ENCODE results near the gene CALCR. TPM values are rescaled to one million over a fixed set of nuclear protein-coding genes. Genes with fewer than 3 reads are reported as not detected.

CALCR gene
- total and polyA plus RNA-seq, 2 experiments from 2014 or later, result not detected

DNA sequence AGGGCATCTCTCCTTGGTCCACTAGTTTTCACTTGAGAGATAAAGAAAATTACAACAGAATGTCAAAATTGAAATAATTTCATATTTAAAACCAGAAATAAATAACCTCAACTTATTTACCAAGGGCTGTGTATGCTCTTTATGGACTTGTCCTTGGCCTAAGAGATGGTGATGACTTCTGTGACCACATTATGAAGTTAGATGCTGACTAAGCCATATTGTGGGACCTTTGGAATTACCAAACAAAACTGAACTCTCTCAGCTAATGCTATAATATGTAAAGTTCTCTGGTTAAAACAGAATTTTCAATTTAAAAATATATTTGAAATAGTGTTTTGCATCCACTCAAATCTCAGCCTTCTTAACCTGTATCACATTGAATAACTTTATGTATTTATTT, 38.9 kb downstream of the CALCR start:
- TF ChIP-seq EZH2 (IDR thresholded peaks at IDR 0.05; ENCODE audit: insufficient read depth, poor library complexity, severe bottlenecking) (no peak), EZH2phosphoT487 (IDR thresholded peaks at IDR 0.05; ENCODE audit: insufficient read depth, low read depth) (no peak)
- no peak overlapping the region for H2AFZ ChIP-seq
- in situ Hi-C loops (cut with MboI), result no loop called here

DNA sequence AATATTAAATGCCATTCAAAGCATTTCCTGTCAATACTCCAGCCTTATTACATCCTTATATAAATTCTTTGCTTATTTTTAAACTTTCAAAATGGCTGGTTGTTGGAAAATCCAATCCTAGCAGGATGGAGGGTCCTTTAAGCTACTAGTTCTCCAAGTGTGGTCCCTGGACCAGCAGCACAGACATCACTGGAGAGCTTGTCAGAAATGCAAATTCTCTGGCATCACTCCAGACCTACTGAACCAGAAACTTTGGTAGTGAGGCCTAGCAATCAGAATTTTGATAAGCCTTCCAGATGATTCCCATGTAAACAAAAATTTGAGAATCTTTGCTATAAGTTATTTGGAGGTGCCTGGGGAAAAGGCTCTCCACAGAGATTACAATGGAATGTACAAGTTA, 43.8 kb downstream of the CALCR start:
- no peaks in the 10 kb centered on the region for H3K9me3 ChIP-seq (ENCODE audit: low read depth)
- H3K27me3 ChIP-seq (replicated peaks; ENCODE audit: insufficient read depth), result no peaks in the 10 kb centered on the region
- no peak overlapping the region for H3K4me3 ChIP-seq
- TF ChIP-seq EZH2 (IDR thresholded peaks at IDR 0.05; ENCODE audit: insufficient read depth, poor library complexity, severe bottlenecking) (no peak), EZH2phosphoT487 (IDR thresholded peaks at IDR 0.05; ENCODE audit: insufficient read depth, low read depth) (no peak)
- no peaks in the 10 kb centered on the region for H4K20me1 ChIP-seq (ENCODE audit: insufficient read depth)
- H3K27ac ChIP-seq, result no peak overlapping the region
- H3K9me2 ChIP-seq (ENCODE audit: insufficient read depth), result no peaks in the 10 kb centered on the region
- in situ Hi-C loops (cut with MboI), result no loop called here
- no peak overlapping the region for H3K9ac ChIP-seq
- no peaks in the 10 kb centered on the region for H3F3A ChIP-seq (ENCODE audit: insufficient read depth)
- H3K79me2 ChIP-seq (ENCODE audit: insufficient read depth), result no peaks in the 10 kb centered on the region
- DNase-seq, result no peak
- no peaks in the 10 kb centered on the region for H3K4me1 ChIP-seq (ENCODE audit: insufficient read depth)
- H2AFZ ChIP-seq, result no peak overlapping the region
- H3K36me3 ChIP-seq (ENCODE audit: low read depth), result no peaks in the 10 kb centered on the region
- H3K4me2 ChIP-seq (ENCODE audit: unreplicated experiment), result no peak overlapping the region

More for the DNA sequence above, 38.9 kb downstream of the CALCR start:
- no peaks in the 10 kb centered on the region for H3K9me2 ChIP-seq (ENCODE audit: insufficient read depth)
- H3F3A ChIP-seq (ENCODE audit: insufficient read depth), result no peaks in the 10 kb centered on the region
- H4K20me1 ChIP-seq (ENCODE audit: insufficient read depth), result no peaks in the 10 kb centered on the region
- no peak overlapping the region for H3K27ac ChIP-seq
- H3K27me3 ChIP-seq (replicated peaks; ENCODE audit: insufficient read depth), result no peaks in the 10 kb centered on the region
- H3K9ac ChIP-seq, result no peak overlapping the region
- DNase-seq, result no peak
- no peak overlapping the region for H3K4me3 ChIP-seq
- H3K36me3 ChIP-seq (ENCODE audit: low read depth), result no peaks in the 10 kb centered on the region
- H3K4me2 ChIP-seq (ENCODE audit: unreplicated experiment), result no peak overlapping the region
- H3K4me1 ChIP-seq (ENCODE audit: insufficient read depth), result no peaks in the 10 kb centered on the region
- no peaks in the 10 kb centered on the region for H3K9me3 ChIP-seq (ENCODE audit: low read depth)
- no peaks in the 10 kb centered on the region for H3K79me2 ChIP-seq (ENCODE audit: insufficient read depth)

DNA sequence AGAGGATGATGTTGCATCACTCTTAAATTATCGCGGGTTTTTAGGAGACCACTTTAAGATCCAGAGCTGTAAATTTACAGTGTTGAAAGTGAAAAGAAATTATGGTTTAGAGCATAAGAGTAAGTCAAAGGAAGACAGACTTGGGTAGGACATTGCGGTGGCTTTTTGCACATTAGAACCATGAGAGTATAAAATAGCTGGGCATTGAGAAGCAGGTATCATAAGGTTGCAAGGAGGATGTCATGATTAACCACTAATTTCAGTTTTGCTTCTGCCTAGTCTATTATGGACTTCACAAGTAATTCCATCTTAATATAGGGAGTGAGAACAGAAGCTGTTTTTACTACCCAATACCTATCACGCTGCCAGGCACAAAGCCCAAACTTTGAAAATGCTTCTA, 57.7 kb downstream of the CALCR start:
- Histone ChIP-seq H2AFZ (no peak overlapping the region), H3K9me3 (ENCODE audit: low read depth) (no peaks in the 10 kb centered on the region), H3K4me3 (no peak overlapping the region), H3K9ac (no peak overlapping the region), H3K4me2 (ENCODE audit: unreplicated experiment) (no peak overlapping the region), H3K79me2 (ENCODE audit: insufficient read depth) (no peaks in the 10 kb centered on the region), H3K4me1 (ENCODE audit: insufficient read depth) (no peaks in the 10 kb centered on the region), H3F3A (ENCODE audit: insufficient read depth) (no peaks in the 10 kb centered on the region), H3K36me3 (ENCODE audit: low read depth) (no peaks in the 10 kb centered on the region), H3K27ac (no peak overlapping the region), H3K9me2 (ENCODE audit: insufficient read depth) (no peaks in the 10 kb centered on the region), H3K27me3 (replicated peaks; ENCODE audit: insufficient read depth) (no peaks in the 10 kb centered on the region), H4K20me1 (ENCODE audit: insufficient read depth) (no peaks in the 10 kb centered on the region)
- TF ChIP-seq EZH2phosphoT487 (IDR thresholded peaks at IDR 0.05; ENCODE audit: insufficient read depth, low read depth) (no peak), EZH2 (IDR thresholded peaks at IDR 0.05; ENCODE audit: insufficient read depth, poor library complexity, severe bottlenecking) (no peak)
- no peak for DNase-seq
- WGBS, 2 experiments (ENCODE audit: low coverage in 1 of 2, low lambda C conversion rate in 2 of 2, missing lambda C conversion rate in 2 of 2), result 57 to 58% methylated on average over 4 of the region's 4 CpGs
- in situ Hi-C loops (cut with MboI), result no loop called here

DNA sequence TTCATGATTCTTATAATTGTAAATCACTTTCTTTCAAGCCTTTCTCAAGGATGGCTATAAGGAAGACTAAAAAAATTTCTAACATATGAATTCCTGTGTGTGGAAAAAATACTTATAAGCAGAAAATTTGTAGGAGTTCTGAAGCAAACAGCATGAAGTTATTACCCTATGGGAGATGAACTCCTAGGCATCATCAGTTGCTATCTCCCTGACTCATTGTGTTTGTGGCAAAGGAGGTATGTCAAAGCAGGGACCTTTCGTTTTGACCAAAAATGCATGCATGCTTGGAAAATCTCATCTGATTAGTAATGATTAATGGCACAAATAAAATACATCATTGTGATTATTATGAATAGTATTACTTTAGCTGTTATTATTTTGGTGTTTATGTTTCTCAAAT, 59.4 kb downstream of the CALCR start:
- no peaks in the 10 kb centered on the region for H3K27me3 ChIP-seq (replicated peaks; ENCODE audit: insufficient read depth)
- no peak overlapping the region for H3K9ac ChIP-seq
- H3K9me3 ChIP-seq (ENCODE audit: low read depth), result no peaks in the 10 kb centered on the region
- no peaks in the 10 kb centered on the region for H4K20me1 ChIP-seq (ENCODE audit: insufficient read depth)
- TF ChIP-seq EZH2 (IDR thresholded peaks at IDR 0.05; ENCODE audit: insufficient read depth, poor library complexity, severe bottlenecking), result no peak
- H3F3A ChIP-seq (ENCODE audit: insufficient read depth), result no peaks in the 10 kb centered on the region
- no peak overlapping the region for H3K4me3 ChIP-seq
- peak; percentile 16 for DNase-seq
- in situ Hi-C loops (cut with MboI), result no loop called here
- no peak overlapping the region for H2AFZ ChIP-seq
- H3K4me1 ChIP-seq (ENCODE audit: insufficient read depth), result no peaks in the 10 kb centered on the region
- H3K27ac ChIP-seq, result no peak overlapping the region
- WGBS, 2 experiments (ENCODE audit: low coverage in 1 of 2, low lambda C conversion rate in 2 of 2, missing lambda C conversion rate in 2 of 2), result 42 to 45% methylated on average over 1 of the region's 1 CpG
- no peaks in the 10 kb centered on the region for H3K36me3 ChIP-seq (ENCODE audit: low read depth)
- no peaks in the 10 kb centered on the region for H3K9me2 ChIP-seq (ENCODE audit: insufficient read depth)
- H3K79me2 ChIP-seq (ENCODE audit: insufficient read depth), result no peaks in the 10 kb centered on the region
- H3K4me2 ChIP-seq (ENCODE audit: unreplicated experiment), result no peak overlapping the region

DNA sequence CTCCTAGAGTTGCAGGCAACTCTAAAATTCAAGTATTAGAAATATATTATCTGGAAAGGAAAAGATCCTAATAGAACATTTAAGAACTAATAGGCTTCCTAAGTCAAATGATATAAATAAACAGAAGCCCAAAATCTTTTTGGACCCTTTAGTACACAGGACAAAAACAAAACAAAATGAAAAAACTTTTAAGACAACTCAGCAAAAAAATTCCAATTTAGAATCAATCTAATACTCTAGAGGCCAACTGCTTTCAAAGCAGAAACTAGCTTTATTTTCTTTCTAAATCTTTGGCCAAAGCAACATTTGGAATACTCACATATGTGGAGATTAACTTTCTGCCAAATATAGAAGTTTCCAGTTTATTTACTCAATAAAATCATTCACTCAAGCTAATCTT, 65.2 kb downstream of the CALCR start:
- Histone ChIP-seq H3F3A (ENCODE audit: insufficient read depth) (no peaks in the 10 kb centered on the region), H2AFZ (no peak overlapping the region), H3K27me3 (replicated peaks; ENCODE audit: insufficient read depth) (no peaks in the 10 kb centered on the region), H3K9me3 (ENCODE audit: low read depth) (no peaks in the 10 kb centered on the region), H3K4me3 (no peak overlapping the region), H3K27ac (no peak overlapping the region), H3K9me2 (ENCODE audit: insufficient read depth) (no peaks in the 10 kb centered on the region), H3K36me3 (ENCODE audit: low read depth) (no peaks in the 10 kb centered on the region), H3K4me2 (ENCODE audit: unreplicated experiment) (no peak overlapping the region), H3K79me2 (ENCODE audit: insufficient read depth) (no peaks in the 10 kb centered on the region), H3K4me1 (ENCODE audit: insufficient read depth) (no peaks in the 10 kb centered on the region), H3K9ac (no peak overlapping the region), H4K20me1 (ENCODE audit: insufficient read depth) (no peaks in the 10 kb centered on the region)
- no peak for TF ChIP-seq EZH2 (IDR thresholded peaks at IDR 0.05; ENCODE audit: insufficient read depth, poor library complexity, severe bottlenecking)
- TF ChIP-seq EZH2phosphoT487 (IDR thresholded peaks at IDR 0.05; ENCODE audit: insufficient read depth, low read depth), result no peak
- DNase-seq, result no peak
- in situ Hi-C loops (cut with MboI), result no loop called here

Measured in GM23248 (cell line).